ENCODE measurements around the gene MAPK1IP1L.
"Not testable (repeated sequence)": the region's sequence is repeated elsewhere in the genome, so short reads cannot be mapped to it uniquely, and the experiment has no call there.

MAPK1IP1L gene

GRCh38 chr14:55051423-55052268 is at the start of gene MAPK1IP1L:
MAPK1IP1L (plus strand) TSS chr14:55051647; CDS start chr14:55061684, 10,037 bp downstream.
- DNase-seq (ENCODE audit: low spot score): peak; percentile 90

- DNase-seq (ENCODE audit: low spot score): no peak
These were observed 46.4 kb upstream of the MAPK1IP1L start for GRCh38 chr14:55005071-55005470.

GRCh38 chr14:55015006-55015405 is 36.4 kb upstream of the MAPK1IP1L start:
- no peak for DNase-seq (ENCODE audit: low spot score)

GRCh38 chr14:55019968-55020554 is 31.4 kb upstream of the MAPK1IP1L start:
- DNase-seq (ENCODE audit: low spot score): no peak

- DNase-seq (ENCODE audit: low spot score): not testable (repeated sequence)
These were observed 27.1 kb upstream of the MAPK1IP1L start for GRCh38 chr14:55024365-55024764.

- DNase-seq (ENCODE audit: low spot score): no peak
These were observed 25.5 kb upstream of the MAPK1IP1L start for GRCh38 chr14:55025948-55026347.

GRCh38 chr14:55026441-55026792 is 25.0 kb upstream of the MAPK1IP1L start:
- no peak for DNase-seq (ENCODE audit: low spot score)

GRCh38 chr14:55026793-55027561 is 24.5 kb upstream of the MAPK1IP1L start, which contains the start of the genes SOCS4 and WDHD1:
SOCS4 (plus strand) TSS chr14:55027236; CDS start chr14:55043042, 15,806 bp downstream.
WDHD1 (minus strand) TSS chr14:55027099; CDS start chr14:55026787, 312 bp downstream.
- DNase-seq (ENCODE audit: low spot score): peak; percentile 94

GRCh38 chr14:55028066-55028465 is 23.4 kb upstream of the MAPK1IP1L start:
- no peak for DNase-seq (ENCODE audit: low spot score)

GRCh38 chr14:55028476-55028875 is 23.0 kb upstream of the MAPK1IP1L start:
- no peak for DNase-seq (ENCODE audit: low spot score)

GRCh38 chr14:55031190-55031589 is 20.3 kb upstream of the MAPK1IP1L start:
- DNase-seq (ENCODE audit: low spot score): no peak

GRCh38 chr14:55037995-55038394 is 13.5 kb upstream of the MAPK1IP1L start:
- DNase-seq (ENCODE audit: low spot score): not testable (repeated sequence)

GRCh38 chr14:55038708-55039107 is 12.7 kb upstream of the MAPK1IP1L start:
- no peak for DNase-seq (ENCODE audit: low spot score)

GRCh38 chr14:55043528-55043927 is 7.9 kb upstream of the MAPK1IP1L start:
- no peak for DNase-seq (ENCODE audit: low spot score)

GRCh38 chr14:55045087-55045486 is 6.4 kb upstream of the MAPK1IP1L start:
- DNase-seq (ENCODE audit: low spot score): no peak

GRCh38 chr14:55047301-55048053 is 4.0 kb upstream of the MAPK1IP1L start:
- DNase-seq (ENCODE audit: low spot score): no peak

- no peak for DNase-seq (ENCODE audit: low spot score)
These were observed 2.5 kb upstream of the MAPK1IP1L start for GRCh38 chr14:55048900-55049436.

GRCh38 chr14:55051165-55051422 is 353 bp upstream of the MAPK1IP1L start:
- DNase-seq (ENCODE audit: low spot score): no peak

- DNase-seq (ENCODE audit: low spot score): no peak
These were observed 953 bp downstream of the MAPK1IP1L start for GRCh38 chr14:55052269-55052930.

- no peak for DNase-seq (ENCODE audit: low spot score)
These were observed 1.6 kb downstream of the MAPK1IP1L start for GRCh38 chr14:55053018-55053417.

- no peak for DNase-seq (ENCODE audit: low spot score)
These were observed 2.1 kb downstream of the MAPK1IP1L start for GRCh38 chr14:55053500-55053899.

All from putamen (tissue), 1 donor.